Neural progenitor cell (in vitro differentiated cells): ENCODE measurements around the gene RBPMS2.

Source experiments
- EZH2phosphoT487 ChIP-seq: fragments of 200-600 bp; sonication (generic); IDR thresholded peaks from 2 replicates; pipeline ENCODE4 v1.6.1; 2017; ENCODE audit warnings: antibody characterized with exemption
- TF ChIP-seq, protein P1 (sequence below): fragments of 200-600 bp; sonication (generic); IDR thresholded peaks from 2 replicates; pipeline ENCODE4 v1.5.1; 2017; ENCODE audit warnings: antibody characterized with exemption, mild to moderate bottlenecking

DNA sequence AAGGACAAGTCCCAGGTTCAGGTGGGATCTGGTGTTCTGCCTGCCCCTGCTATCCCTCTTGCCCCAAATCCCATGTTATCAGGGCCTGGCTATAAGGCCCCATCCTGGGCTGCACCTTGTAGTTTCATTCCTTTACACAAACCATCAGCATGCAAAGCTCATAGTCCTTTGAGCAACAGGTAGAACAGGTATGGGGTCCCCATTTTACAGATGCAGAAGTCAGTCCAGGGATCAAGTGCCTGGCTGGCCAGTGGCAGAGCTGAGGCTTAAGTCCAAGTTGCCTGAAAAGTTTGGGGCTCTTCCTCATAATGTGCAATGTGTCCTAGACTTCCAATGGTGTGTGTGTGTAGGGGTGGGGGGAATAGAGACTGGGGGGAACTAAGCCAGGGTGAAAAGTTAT, 11.9 kb downstream of the RBPMS2 start:
- TF ChIP-seq, protein P1, sequence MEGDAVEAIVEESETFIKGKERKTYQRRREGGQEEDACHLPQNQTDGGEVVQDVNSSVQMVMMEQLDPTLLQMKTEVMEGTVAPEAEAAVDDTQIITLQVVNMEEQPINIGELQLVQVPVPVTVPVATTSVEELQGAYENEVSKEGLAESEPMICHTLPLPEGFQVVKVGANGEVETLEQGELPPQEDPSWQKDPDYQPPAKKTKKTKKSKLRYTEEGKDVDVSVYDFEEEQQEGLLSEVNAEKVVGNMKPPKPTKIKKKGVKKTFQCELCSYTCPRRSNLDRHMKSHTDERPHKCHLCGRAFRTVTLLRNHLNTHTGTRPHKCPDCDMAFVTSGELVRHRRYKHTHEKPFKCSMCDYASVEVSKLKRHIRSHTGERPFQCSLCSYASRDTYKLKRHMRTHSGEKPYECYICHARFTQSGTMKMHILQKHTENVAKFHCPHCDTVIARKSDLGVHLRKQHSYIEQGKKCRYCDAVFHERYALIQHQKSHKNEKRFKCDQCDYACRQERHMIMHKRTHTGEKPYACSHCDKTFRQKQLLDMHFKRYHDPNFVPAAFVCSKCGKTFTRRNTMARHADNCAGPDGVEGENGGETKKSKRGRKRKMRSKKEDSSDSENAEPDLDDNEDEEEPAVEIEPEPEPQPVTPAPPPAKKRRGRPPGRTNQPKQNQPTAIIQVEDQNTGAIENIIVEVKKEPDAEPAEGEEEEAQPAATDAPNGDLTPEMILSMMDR = no peak
- no peak for TF ChIP-seq EZH2phosphoT487
